Testis (tissue), 2 donors: ENCODE measurements around the gene SMIM9.

ENCODE experiments used
- CTCF ChIP-seq, 3 experiments: fragments of 450-650 bp in 2 of 3; fragments of 200-600 bp in 1 of 3; sonication (generic) in 1 of 3; IDR thresholded peaks; one replicate each; pipeline ENCODE4 v1.5.1; 2016 to 2019; ENCODE audit warnings: antibody characterized with exemption in 3 of 3, mild to moderate bottlenecking in 2 of 3, moderate library complexity in 1 of 3
- POLR2A ChIP-seq: fragments of 450-650 bp; IDR thresholded peaks from one replicate; pipeline ENCODE4 v1.6.1; 2017; ENCODE audit warnings: antibody characterized with exemption, mild to moderate bottlenecking, moderate library complexity

GRCh38 chrX:154850957-154851611 is 16.6 kb upstream of the SMIM9 start:
- TF ChIP-seq CTCF (IDR thresholded peaks at IDR 0.05) (no peak), POLR2A (no peak)
